GM23338 (cell line): Measurements from ENCODE around the gene DTL. TPM values are rescaled to one million over a fixed set of nuclear protein-coding genes. Genes with fewer than 3 reads are reported as not detected.
"Not testable (repeated sequence)": the region's sequence is repeated elsewhere in the genome, so short reads cannot be mapped to it uniquely, and the experiment has no call there.

Experiments used
- ATAC-seq: fragments of 200-7000 bp; cut with Tn5 transposase; 3 replicates; pipeline ENCODE4 v1.9.1; 2020
- DNase-seq: peaks from one replicate; pipeline ENCODE4 v3.0.0-alpha.2; 2015; ENCODE audit warnings: low spot score
- H2AFZ ChIP-seq: fragments of 200-600 bp; sonication (generic); 2 replicates; pipeline ENCODE4 v1.8.0; 2016; ENCODE audit warnings: antibody characterized with exemption, mild to moderate bottlenecking, moderate library complexity
- H3F3A ChIP-seq: fragments of 200-600 bp; sonication (generic); replicated peaks from 2 replicates; pipeline ENCODE4 v1.8.0; 2017; ENCODE audit warnings: antibody characterized with exemption, mixed run types, low read depth
- H3K27ac ChIP-seq: fragments of 200-600 bp; sonication (generic); 2 replicates; pipeline ENCODE4 v1.6.1; 2016; ENCODE audit warnings: low read depth
- H3K27me3 ChIP-seq: fragments of 200-600 bp; sonication (generic); 2 replicates; pipeline ENCODE4 v1.8.0; 2016; ENCODE audit warnings: mild to moderate bottlenecking, mixed run types, moderate library complexity; ENCODE audit not compliant: insufficient read depth
- H3K36me3 ChIP-seq: fragments of 200-600 bp; sonication (generic); 2 replicates; pipeline ENCODE4 v1.8.0; 2016; ENCODE audit warnings: mild to moderate bottlenecking; ENCODE audit not compliant: insufficient read depth
- H3K4me1 ChIP-seq: fragments of 200-600 bp; sonication (generic); 2 replicates; pipeline ENCODE4 v1.8.0; 2016; ENCODE audit warnings: mild to moderate bottlenecking, moderate library complexity; ENCODE audit not compliant: insufficient read depth
- H3K4me2 ChIP-seq: fragments of 200-600 bp; sonication (generic); 2 replicates; pipeline ENCODE4 v1.7.1; 2017; ENCODE audit warnings: mixed run types
- H3K4me3 ChIP-seq: fragments of 200-600 bp; sonication (generic); 2 replicates; pipeline ENCODE4 v1.6.1; 2016; ENCODE audit warnings: mixed run types
- H3K79me2 ChIP-seq: fragments of 200-600 bp; sonication (generic); replicated peaks from 2 replicates; pipeline ENCODE4 v1.8.0; 2017; ENCODE audit warnings: mild to moderate bottlenecking; ENCODE audit not compliant: insufficient read depth
- H3K9me2 ChIP-seq: fragments of 200-600 bp; sonication (generic); 2 replicates; pipeline ENCODE4 v1.8.0; 2017; ENCODE audit not compliant: insufficient read depth
- H4K20me1 ChIP-seq: fragments of 200-600 bp; sonication (generic); replicated peaks from 2 replicates; pipeline ENCODE4 v1.8.0; 2017; ENCODE audit warnings: mild to moderate bottlenecking; ENCODE audit not compliant: insufficient read depth
- H3K27ac Mint-ChIP-seq: 2 replicates; pipeline ENCODE4 v1.8.0; 2020; ENCODE audit warnings: inconsistent platforms, mild to moderate bottlenecking, moderate library complexity, mixed read lengths
- H3K27me3 Mint-ChIP-seq: 3 replicates; pipeline ENCODE4 v1.8.0; 2022; ENCODE audit warnings: low read depth, mild to moderate bottlenecking, moderate library complexity, mixed read lengths, inconsistent platforms; ENCODE audit not compliant: insufficient read depth, poor library complexity
- H3K36me3 Mint-ChIP-seq: 3 replicates; pipeline ENCODE4 v1.8.0; 2021; ENCODE audit warnings: low read depth, mild to moderate bottlenecking, inconsistent platforms, moderate library complexity, mixed read lengths
- H3K4me1 Mint-ChIP-seq: 3 replicates; pipeline ENCODE4 v1.8.0; 2020; ENCODE audit warnings: mild to moderate bottlenecking, inconsistent platforms, mixed read lengths
- H3K4me3 Mint-ChIP-seq: 3 replicates; pipeline ENCODE4 v1.8.0; 2021; ENCODE audit warnings: moderate library complexity, mild to moderate bottlenecking, inconsistent platforms, mixed read lengths
- H3K9me3 Mint-ChIP-seq: 3 replicates; pipeline ENCODE4 v1.8.0; 2020; ENCODE audit warnings: moderate library complexity, mild to moderate bottlenecking, inconsistent platforms, mixed read lengths
- EZH2phosphoT487 ChIP-seq: fragments of 200-600 bp; sonication (generic); IDR thresholded peaks from one replicate; pipeline ENCODE4 v1.8.1; 2018; ENCODE audit warnings: antibody characterized with exemption; ENCODE audit not compliant: unreplicated experiment
- NANOG ChIP-seq: IDR thresholded peaks from 2 replicates; pipeline ENCODE4 v1.6.1; 2016; ENCODE audit warnings: antibody characterized with exemption, borderline replicate concordance
- POLR2AphosphoS5 ChIP-seq: IDR thresholded peaks from 2 replicates; pipeline ENCODE4 v1.6.1; 2016; ENCODE audit warnings: antibody characterized with exemption, low read depth
- polyA plus RNA-seq: library from polyadenylated mRNA; unstranded; fragments of >200 nt; fragmentation: Nextera tagmentation; extraction: Ambion mirVana; gene quantifications from 2 replicates; pipeline ENCODE4 v1.2.1, GENCODE V29; 2016
- total RNA-seq: library from RNA; depleted of rRNA; stranded (reverse); fragments of >200 nt; shearing (Covaris generic); gene quantifications from 2 replicates; pipeline ENCODE4 v1.2.3, GENCODE V29; 2014
- TF ChIP-seq, protein P1 (sequence below): IDR thresholded peaks from one replicate; pipeline ENCODE4 v1.6.1; 2018; ENCODE audit warnings: antibody characterized with exemption; ENCODE audit not compliant: unreplicated experiment

The DTL gene
- total and polyA plus RNA-seq, 2 experiments from 2014 or later: 26.5 to 58.8 TPM

DNA sequence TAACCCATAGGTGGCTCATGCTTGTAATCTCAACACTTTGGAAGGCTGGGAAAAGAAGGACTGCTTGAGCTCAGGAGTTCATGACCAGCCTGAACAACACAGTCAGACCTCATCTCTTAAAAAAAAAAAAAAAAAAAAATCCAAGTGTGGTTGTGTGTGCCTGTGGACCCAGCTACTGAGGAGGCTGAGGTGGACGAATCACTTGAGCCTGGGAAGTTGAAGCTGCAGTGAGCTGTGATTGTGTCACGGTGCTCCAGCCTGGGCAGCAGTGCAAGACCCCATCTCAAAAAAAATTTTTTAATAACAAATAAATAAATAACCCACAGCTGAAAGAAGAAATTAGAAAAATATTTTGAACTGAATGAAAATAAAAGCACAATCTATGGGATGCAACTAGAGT lies 14.0 kb upstream of the DTL start (continued):
- TF ChIP-seq POLR2AphosphoS5: no peak

DNA sequence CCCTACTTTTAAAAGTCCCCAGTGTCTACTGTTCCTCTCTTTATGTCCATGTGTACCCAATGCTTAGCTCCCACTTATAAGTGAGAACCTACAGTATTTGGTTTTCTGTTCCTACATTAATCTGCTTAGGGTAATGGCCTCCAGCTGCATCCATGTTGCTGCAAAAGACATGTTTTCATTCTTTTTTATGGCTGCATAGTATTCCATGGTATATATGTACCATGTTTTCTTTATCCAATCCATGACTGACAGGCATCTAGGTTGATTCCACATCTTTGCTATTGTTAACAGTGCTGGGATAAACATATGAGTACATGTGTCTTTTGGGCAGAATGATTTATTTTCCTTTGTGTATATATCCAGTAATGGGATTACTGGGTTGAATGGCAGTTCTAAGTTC lies 12.6 kb upstream of the DTL start:
- Mint-ChIP-seq H3K9me3 (peaks cover 11% of the 10 kb centered on the region), H3K36me3 (peaks cover 26% of the 10 kb centered on the region)
- H3K27me3 ChIP-seq, H3K36me3 ChIP-seq, H3K4me3 ChIP-seq, H3K27ac Mint-ChIP-seq, H3K27ac ChIP-seq, H3F3A ChIP-seq, DNase-seq, H3K9me2 ChIP-seq, H3K4me1 ChIP-seq, H3K4me3 Mint-ChIP-seq, H3K4me2 ChIP-seq, H4K20me1 ChIP-seq, H3K27me3 Mint-ChIP-seq, H2AFZ ChIP-seq, H3K4me1 Mint-ChIP-seq, ATAC-seq: not testable (repeated sequence)
- H3K79me2 ChIP-seq: peaks cover 65% of the 10 kb centered on the region

DNA sequence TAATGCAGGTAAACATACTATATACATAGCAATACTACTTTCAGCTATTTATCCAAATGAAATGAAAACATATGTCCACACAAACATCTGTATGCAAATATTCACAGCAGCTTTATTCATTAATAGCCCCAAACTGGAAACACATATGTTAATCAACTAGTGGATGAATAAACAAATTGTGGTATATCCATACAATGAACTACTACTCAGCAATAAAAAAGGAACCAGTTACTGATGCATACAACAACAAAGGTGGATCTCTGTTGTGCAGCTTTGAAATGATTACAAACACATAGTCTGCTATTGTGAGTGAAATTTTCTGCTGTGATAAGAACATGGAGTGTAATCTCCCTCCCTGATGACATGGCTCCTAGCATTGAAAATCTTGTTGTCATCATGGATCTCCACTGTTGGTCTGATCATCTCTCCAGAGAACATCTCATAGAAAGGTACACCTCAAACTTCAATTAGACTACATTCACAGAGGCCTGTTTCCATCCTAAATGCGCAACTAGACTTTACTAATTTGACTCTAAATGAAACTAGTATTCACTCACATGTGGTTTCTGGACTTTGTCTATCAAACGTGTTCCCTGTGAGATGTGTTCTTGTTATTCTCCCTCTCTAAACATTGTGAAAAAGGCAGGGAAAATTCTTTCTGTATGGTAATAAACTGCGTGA lies 10.9 kb upstream of the DTL start:
- Mint-ChIP-seq H3K4me3 (no peak overlapping the region), H3K27me3 (no peaks in the 10 kb centered on the region), H3K36me3 (peaks cover 26% of the 10 kb centered on the region), H3K9me3 (peaks cover 11% of the 10 kb centered on the region), H3K4me1 (peaks cover 15% of the 10 kb centered on the region), H3K27ac (no peak overlapping the region)
- Histone ChIP-seq H3K4me3 (no peak overlapping the region), H3K27ac (no peak overlapping the region), H3K36me3 (peaks cover 6% of the 10 kb centered on the region; the same call in 1 of the 2 replicates), H3K27me3 (no peaks in the 10 kb centered on the region), H3K79me2 (peaks cover 82% of the 10 kb centered on the region), H3K9me2 (no peaks in the 10 kb centered on the region), H3F3A (no peaks in the 10 kb centered on the region), H4K20me1 (peaks cover 3% of the 10 kb centered on the region), H3K4me1 (peaks cover 9% of the 10 kb centered on the region), H3K4me2 (no peak overlapping the region), H2AFZ (no peak overlapping the region)
- TF ChIP-seq EZH2phosphoT487 (no peak), POLR2AphosphoS5 (no peak), NANOG (no peak)
- TF ChIP-seq, protein P1, sequence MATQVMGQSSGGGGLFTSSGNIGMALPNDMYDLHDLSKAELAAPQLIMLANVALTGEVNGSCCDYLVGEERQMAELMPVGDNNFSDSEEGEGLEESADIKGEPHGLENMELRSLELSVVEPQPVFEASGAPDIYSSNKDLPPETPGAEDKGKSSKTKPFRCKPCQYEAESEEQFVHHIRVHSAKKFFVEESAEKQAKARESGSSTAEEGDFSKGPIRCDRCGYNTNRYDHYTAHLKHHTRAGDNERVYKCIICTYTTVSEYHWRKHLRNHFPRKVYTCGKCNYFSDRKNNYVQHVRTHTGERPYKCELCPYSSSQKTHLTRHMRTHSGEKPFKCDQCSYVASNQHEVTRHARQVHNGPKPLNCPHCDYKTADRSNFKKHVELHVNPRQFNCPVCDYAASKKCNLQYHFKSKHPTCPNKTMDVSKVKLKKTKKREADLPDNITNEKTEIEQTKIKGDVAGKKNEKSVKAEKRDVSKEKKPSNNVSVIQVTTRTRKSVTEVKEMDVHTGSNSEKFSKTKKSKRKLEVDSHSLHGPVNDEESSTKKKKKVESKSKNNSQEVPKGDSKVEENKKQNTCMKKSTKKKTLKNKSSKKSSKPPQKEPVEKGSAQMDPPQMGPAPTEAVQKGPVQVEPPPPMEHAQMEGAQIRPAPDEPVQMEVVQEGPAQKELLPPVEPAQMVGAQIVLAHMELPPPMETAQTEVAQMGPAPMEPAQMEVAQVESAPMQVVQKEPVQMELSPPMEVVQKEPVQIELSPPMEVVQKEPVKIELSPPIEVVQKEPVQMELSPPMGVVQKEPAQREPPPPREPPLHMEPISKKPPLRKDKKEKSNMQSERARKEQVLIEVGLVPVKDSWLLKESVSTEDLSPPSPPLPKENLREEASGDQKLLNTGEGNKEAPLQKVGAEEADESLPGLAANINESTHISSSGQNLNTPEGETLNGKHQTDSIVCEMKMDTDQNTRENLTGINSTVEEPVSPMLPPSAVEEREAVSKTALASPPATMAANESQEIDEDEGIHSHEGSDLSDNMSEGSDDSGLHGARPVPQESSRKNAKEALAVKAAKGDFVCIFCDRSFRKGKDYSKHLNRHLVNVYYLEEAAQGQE: no peak
- ATAC-seq (no peak), DNase-seq (no peak)

DNA sequence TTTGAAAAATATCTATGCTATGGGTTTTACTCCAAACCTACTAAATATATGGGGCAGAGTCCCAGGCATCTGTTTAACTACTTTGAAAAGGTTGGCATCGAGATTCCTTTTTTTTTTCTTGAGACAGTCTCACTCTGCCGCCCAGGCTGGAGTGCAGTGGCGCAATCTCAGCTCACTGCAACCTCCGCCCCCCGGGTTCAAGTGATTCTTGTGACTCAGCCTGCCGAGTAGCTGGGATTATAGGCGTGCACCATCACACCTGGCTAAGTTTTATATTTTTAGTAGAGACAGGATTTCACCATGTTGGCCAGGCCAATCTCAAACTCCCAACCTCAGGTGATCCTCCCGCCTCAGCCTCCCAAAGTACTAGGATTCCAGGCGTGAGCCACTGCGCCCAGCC lies 7.8 kb upstream of the DTL start:
- H3K27me3 ChIP-seq, H3K4me2 ChIP-seq, H3K27ac ChIP-seq, H3F3A ChIP-seq, H2AFZ ChIP-seq, H3K27ac Mint-ChIP-seq, H3K4me3 ChIP-seq, H3K27me3 Mint-ChIP-seq, H3K36me3 ChIP-seq, ATAC-seq, DNase-seq, H4K20me1 ChIP-seq, H3K4me3 Mint-ChIP-seq, H3K9me2 ChIP-seq: not testable (repeated sequence)
- Histone ChIP-seq H3K79me2 (peaks cover 100% of the 10 kb centered on the region), H3K4me1 (peaks cover 17% of the 10 kb centered on the region)
- Mint-ChIP-seq H3K36me3 (peaks cover 34% of the 10 kb centered on the region), H3K9me3 (peaks cover 11% of the 10 kb centered on the region), H3K4me1 (peaks cover 28% of the 10 kb centered on the region)
